GM18526 (cell line): Measurements from ENCODE around the gene ASB8.

ENCODE experiments used
- POLR2A ChIP-seq: IDR thresholded peaks from 3 replicates; pipeline ENCODE4 v1.6.1; 2011; ENCODE audit not compliant: insufficient read length; ENCODE audit errors: extremely low read depth

ASB8 gene, protein sequence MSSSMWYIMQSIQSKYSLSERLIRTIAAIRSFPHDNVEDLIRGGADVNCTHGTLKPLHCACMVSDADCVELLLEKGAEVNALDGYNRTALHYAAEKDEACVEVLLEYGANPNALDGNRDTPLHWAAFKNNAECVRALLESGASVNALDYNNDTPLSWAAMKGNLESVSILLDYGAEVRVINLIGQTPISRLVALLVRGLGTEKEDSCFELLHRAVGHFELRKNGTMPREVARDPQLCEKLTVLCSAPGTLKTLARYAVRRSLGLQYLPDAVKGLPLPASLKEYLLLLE

DNA sequence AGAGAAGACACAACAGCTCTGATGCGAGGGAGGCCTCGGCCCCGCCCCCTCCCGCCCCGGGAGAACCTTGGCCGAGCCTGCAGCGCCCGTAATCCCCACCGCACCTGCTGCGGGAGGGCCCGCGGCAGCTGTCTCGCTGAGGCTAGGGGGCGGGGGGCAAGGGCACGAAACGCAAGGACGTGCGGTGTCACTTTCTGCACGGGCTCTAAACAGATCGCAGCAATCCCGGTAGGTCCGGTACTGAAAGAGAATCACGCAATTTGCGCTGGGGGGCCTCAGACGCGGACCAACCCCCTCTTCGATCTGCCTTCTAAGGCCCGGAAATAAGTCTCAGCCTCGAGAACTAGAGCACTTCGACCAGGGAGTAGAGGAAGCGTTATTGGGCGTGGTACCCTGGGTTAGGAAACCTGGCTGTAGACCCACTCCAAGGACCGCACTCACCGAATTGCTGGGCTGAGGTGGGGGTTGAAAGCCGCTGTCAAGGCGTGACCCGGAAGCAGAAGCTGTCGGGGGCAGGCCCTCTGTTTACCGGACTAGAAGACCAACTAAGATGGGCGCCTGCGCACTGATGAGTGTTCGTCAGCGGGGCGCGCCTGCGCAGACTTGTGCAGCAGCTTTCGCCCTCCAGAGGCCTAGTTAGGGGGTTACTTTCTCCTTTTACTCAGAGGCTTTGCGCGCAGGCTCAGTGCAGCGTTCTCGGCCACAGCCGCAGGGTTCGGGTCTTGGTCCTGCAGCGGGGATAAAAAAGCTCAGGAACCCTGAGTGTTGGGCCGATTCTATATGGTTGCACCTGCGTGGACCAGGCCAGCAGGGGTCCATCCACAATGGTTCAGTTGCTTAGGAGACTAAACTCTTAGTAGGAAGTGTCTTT lies at the start of gene ASB8:
Gene ASB8, minus strand, starts transcription at position 498 of the 871 bp plus-strand sequence. CDS start 4,019 bp downstream, outside the sequence.
- TF ChIP-seq POLR2A = peak; percentile 75

DNA sequence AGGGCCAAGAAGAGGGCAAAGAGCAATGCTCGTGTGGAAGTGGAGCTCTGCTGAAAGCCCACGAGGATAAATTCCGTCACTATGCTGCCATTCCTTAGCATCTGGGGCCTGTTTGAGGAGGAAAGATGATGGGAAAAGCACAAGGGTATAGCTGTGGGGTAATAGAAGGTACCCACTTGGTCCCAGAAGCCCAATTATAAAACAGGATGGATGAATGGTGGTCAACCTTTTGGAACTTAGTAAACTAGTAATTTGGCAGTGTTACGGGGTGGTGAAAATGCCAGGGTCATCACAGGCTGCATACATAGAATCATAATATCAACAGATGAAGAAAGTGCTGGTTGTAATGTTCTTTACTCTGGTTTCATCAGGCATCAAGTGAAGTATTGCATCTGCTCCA lies 45.9 kb upstream of the ASB8 start, which contains the start of gene OR10AD1:
Gene OR10AD1, minus strand, starts transcription at position 101 of the 400 bp plus-strand sequence. Its CDS starts 0 bp downstream, at position 101.
- no peak for TF ChIP-seq POLR2A

DNA sequence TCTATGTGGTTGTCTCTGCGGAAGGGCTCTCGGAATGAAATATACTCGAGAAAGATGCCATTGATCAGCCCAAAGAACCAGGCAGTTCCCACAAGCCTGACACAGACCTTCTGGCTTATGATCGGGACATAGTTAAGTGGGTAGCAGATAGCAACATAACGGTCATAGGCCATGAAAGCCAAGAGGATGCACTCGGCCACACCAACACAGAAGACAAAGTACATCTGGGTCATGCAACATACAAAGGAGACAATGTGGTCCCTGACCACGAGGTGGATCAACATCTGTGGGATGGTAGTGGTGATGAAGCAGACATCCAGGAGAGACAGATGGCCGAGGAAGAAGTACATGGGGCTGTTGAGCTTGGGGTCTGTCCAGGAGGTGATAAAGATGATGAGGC lies 45.5 kb upstream of the ASB8 start:
- TF ChIP-seq POLR2A = no peak

DNA sequence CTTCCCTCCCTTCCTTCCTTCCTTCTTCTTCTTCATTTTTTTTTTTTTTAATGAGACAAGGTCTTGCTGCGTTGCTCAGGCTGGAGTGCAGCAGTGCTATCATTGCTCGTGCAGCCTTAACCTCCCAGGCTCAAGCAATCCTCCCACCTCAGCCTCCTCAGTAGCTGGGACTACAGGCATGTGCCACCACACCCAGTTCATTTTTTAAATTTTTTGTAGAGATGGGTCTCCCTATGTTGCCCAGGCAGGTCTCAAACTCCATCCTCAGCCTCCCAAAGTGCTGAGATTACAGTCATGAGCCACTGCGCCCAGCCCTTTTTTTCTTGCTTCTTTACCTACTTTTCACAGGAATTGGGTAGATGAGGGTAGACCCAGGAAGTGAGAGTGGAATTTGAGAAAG lies 44.2 kb upstream of the ASB8 start:
- no peak for TF ChIP-seq POLR2A

DNA sequence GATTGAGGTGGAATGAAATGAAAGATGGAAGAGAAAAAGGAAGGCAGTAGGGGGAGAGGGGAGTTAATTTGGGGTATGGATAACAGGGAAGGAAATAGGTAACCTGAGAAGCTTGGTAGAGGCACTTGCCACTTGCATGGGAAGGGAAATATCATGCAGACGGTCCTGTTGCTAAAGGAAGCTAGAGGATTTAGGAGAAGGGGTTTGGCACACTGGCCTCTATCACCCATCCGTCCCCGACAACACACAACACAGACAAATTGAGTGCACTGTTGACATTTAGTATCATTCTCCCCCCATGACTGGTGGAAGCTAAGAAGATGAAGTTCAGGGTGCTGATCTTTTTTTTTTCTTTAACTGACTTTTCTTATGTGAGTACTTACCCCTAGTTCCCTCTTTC lies 43.8 kb upstream of the ASB8 start:
- TF ChIP-seq POLR2A = no peak

DNA sequence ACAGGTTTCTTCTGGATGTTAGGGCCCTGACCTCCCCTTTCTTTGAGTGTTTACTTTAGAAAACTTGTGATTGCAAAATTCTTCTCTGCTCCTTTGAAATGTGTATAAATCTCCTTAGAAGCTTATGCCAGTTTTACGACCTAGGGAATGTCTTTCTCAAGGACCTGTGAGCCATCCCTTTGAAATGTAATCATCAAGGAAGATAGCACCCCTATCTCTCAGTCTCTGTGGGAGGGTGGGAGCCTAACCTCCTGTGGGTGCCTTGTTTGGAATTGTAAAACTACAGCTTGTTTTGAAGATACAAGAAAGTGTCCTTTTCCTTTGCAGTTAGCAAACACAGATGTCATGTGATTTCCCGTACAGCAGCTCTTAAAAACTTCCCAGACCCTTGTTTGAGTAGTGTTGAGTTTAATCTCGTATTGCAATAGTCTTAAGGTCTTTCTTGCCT lies 42.5 kb upstream of the ASB8 start:
- no peak for TF ChIP-seq POLR2A

DNA sequence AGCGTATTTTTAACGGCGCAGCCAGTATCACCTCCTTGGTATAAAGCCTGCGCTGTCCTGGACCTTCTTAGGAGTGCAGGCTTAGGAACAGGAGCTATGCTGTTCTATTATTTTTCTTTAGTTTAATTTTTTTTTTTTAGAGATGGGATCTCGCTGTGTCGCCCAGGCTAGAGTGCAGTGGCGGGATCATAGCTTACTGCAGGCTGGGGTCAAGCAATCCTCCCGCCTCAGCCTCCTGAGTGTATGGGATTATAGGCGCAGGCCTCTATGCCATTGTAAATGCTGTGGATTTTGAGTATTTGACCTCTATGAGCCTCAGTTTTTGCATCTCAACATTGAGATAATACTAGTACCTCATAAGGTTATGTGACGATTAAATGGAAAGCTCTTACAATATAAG lies 41.7 kb upstream of the ASB8 start:
- no peak for TF ChIP-seq POLR2A

DNA sequence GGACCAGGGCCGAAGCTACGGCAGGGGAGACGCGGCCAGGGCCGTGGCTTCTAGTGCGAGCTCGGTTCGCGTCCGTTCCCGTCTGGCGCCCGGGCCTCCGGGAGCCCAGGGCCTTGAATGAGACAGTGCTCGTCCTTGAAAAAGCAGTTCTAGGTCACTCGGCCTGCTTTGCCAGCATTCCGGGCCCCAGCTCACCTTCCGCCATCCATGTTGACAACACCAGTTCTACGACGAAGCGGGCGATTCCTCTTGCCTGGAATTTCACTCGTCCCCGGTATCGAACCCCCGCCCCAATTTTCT lies 41.3 kb upstream of the ASB8 start:
- TF ChIP-seq POLR2A = no peak

DNA sequence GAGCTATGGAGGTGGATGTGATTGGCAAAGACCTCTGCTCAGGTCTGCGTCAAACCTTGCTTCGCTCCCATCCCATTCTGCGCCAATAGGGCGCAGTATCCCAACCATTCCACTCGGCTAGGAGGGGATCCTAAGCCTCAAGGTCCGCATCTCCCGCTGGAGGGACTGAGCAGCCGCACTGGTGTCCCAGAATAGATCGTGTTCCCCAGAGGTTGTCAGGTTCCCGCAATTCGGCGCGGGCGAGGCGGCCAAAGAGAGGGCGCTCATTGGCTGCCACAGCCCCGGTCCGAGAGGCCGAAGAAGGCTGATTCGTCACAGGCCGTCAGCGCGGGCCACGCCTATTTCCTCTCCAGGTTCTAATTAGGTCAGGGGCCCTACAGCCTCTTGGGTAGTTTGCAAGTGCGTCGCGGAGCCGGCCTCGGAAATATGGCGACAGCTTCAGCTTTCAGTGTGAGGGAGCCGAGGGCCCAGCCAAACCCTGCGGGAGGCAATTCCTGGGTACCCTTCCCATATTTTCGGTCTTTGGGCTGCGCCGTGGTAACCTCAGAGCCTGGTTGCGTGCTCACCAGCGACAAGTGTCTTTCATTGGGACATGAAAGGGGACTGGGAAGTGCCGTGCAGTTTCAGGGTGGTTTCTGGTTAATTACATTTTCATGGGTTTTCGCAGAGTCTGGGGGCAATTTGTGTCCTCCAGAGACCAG lies 40.8 kb upstream of the ASB8 start:
- TF ChIP-seq POLR2A = peak; percentile 95

DNA sequence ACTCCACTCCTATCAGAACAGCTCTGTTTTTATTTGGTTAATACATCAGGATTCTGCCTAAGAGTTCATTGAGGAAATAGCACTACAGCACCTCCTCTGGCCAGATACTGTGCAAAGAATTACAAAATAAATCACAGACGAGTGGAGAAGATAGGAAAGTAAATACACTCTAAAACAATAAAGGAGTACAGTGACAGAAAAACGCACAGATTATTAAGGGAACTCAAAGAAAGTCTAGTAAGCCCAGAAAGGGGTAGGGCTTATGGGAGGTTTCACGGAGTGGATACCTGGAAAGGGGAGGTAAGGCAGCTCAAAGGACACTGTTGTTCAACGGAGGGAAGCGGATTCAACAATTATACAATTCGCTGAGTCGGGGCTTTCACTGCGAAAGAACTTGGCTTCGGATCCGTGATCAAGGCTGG lies 40.2 kb upstream of the ASB8 start:
- TF ChIP-seq POLR2A = no peak

DNA sequence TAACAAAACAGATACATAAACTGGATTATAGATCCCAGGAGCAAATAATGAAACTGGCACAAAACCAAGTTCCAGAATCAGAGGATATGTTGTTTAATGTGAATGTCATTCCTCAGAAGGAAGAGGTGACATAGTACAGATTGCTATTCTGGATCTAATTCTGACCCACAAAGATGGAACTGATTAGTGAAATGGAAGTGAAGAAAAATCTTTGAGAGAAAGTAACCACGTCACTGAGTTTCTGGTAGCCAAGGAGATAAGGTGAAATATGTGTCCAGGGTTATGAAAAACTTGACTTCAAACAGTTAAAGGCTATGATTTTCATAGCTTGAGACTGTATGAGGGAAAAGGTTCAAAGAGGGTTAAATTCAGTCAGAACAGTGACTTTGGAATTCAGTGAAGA lies 37.5 kb upstream of the ASB8 start:
- TF ChIP-seq POLR2A = no peak

DNA sequence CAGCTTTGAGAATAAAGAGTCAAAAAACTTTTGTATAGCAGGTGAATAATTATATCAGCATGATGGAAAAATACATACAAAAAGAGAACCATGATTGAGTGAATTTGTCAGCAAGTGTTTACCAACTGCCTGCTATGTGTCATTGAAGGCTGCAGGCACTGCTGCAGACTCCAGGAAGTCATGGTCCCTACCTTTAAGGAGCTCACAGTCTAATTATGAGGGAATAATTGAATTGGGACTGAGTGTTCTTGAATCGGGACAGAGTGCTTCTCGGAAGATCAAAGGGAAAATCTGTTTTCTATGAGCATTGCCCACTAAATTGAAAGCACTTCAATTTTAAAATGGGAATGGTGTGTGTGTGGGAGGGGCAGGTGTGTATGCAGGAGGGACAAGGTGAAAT lies 36.3 kb upstream of the ASB8 start:
- TF ChIP-seq POLR2A = no peak

DNA sequence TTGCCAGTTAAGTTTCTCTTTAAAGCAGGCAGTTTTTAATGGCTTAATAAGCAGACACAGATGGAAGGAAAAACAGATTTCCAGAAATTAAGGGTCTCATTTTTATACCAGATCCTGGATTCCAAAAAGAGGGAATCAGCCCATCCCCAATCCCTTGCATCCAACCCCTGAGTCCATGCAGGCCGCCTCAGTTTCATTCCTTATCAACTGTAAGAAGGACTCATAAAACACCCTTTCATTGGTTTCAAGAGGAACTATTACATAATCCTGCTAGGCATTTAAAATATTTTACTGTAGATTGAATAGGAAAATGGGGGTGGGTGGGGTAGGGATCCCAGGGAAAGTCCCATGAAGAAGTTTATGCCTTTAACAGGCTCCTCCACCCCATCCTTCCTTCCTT lies 35.5 kb upstream of the ASB8 start:
- TF ChIP-seq POLR2A = no peak

DNA sequence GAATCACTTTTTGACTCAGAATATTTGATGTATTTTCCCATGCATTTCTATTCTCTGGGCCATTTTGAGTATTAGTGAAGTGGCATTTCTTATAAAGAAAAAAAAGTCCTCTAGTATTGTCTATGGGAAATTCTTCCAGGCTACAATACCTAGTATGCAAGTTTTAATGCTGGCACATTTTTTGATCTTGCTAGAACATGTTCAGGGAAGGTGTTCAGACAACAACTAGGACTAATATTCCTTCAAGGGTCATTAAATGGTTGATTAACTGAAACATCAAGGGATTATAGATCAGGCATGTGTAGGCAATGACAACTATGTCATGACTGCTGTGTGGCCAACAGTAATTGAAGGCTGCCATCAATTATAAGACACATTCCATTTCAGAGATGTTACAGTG lies 33.8 kb upstream of the ASB8 start:
- TF ChIP-seq POLR2A = no peak

DNA sequence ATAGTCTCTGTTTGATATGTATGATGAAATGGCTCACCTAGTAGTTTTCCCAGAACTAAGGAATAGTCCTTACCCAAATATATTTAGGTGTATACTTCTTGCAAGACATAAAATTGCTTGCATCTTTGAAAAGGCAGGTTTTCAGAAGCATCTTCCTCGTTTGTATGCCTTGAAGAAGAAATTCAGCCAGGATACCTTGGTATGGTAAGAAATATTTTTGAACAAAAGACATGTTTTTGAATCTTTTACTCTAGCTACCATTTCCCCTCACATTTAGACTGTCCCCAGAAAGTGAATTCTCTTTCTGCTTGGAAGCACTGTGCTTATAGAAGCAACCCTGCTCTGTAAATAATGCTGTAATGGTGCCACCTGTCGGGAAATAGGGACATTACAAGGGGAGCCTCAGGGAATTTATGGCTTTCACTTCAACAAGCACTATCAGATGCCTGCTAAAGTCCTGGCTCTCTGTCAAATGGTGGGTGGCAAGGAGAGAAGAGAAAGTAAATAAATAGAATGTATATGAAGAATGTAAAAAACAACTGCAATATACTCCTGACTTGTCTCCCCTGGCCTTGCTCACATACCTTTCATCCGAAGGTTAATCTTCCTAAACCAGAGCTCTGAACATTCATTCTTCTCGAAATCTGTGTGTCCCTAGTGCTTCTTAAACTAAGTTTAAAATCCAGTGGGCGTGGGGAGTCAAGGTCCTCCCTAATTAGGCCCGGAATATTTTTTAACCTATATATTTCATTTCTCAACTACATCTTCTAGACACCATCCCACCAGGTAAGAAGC lies 32.2 kb upstream of the ASB8 start:
- TF ChIP-seq POLR2A = no peak
